ENCODE measurements around the gene CSNK1G2. TPM values are rescaled to one million over a fixed set of nuclear protein-coding genes. Genes with fewer than 3 reads are reported as not detected.

The CSNK1G2 gene
- total RNA-seq, 4 donors from 2014 or later = 34.1 to 52.6 (median 48.5) TPM

DNA sequence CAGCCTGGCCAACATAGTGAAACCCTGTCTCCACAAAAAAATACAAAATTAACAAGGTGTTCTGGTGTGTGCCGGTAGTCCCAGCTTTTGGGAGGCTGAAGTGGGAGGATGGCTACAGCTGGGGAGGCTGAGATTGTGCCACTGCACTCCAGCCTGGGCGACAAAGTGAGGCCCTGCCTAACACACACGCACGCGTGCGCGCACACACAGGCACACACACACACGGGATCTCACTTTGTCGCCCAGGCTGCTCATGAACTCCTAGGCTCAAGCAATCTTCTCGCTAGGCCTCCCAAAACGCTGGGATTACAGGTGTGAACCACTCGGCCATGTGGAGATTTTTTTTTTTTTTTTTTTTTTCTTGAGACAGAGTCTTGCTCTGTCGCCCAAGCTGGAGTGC lies 77.8 kb downstream of the CSNK1G2 start:
- DNase-seq (ENCODE audit: extremely low spot score) = no peak
- 89% methylated on average over 13 of the region's 13 CpGs for WGBS
- no peak overlapping the region for H3K4me3 ChIP-seq
- no peaks in the 10 kb centered on the region for H3K27me3 ChIP-seq
- TF ChIP-seq POLR2A (IDR thresholded peaks at IDR 0.05; ENCODE audit: low read depth) (no peak), EP300 (IDR thresholded peaks at IDR 0.05) (no peak), POLR2AphosphoS5 (IDR thresholded peaks at IDR 0.05) (no peak)
- TF ChIP-seq, protein P1, sequence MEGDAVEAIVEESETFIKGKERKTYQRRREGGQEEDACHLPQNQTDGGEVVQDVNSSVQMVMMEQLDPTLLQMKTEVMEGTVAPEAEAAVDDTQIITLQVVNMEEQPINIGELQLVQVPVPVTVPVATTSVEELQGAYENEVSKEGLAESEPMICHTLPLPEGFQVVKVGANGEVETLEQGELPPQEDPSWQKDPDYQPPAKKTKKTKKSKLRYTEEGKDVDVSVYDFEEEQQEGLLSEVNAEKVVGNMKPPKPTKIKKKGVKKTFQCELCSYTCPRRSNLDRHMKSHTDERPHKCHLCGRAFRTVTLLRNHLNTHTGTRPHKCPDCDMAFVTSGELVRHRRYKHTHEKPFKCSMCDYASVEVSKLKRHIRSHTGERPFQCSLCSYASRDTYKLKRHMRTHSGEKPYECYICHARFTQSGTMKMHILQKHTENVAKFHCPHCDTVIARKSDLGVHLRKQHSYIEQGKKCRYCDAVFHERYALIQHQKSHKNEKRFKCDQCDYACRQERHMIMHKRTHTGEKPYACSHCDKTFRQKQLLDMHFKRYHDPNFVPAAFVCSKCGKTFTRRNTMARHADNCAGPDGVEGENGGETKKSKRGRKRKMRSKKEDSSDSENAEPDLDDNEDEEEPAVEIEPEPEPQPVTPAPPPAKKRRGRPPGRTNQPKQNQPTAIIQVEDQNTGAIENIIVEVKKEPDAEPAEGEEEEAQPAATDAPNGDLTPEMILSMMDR (IDR thresholded peaks at IDR 0.05) = no peak
- intact Hi-C loops (cut with DNase I) = loop anchor here (1.0 kb wide), 1 partner anchor 51 kb away; no protein-coding TSS in a partner anchor
- H3K36me3 ChIP-seq = no peaks in the 10 kb centered on the region
- H3K4me1 ChIP-seq = peaks cover 20 to 34% (median 32%) of the 10 kb centered on the region in 4 donors
- no peaks in the 10 kb centered on the region for H3K9me3 ChIP-seq
- no peak overlapping the region for H3K27ac ChIP-seq (replicated peaks in 1 of 4)

GRCh38 chr19:2021453-2022140 lies 80.6 kb downstream of the CSNK1G2 start:
- Histone ChIP-seq H3K27ac (replicated peaks in 1 of 4) (no peak overlapping the region), H3K4me3 (no peak overlapping the region), H3K4me1 (peaks cover 6 to 13% (median 11%) of the 10 kb centered on the region in 4 donors), H3K36me3 (no peaks in the 10 kb centered on the region), H3K9me3 (peaks cover 0 to 4% (median 1%) of the 10 kb centered on the region in 4 donors), H3K27me3 (no peaks in the 10 kb centered on the region)
- intact Hi-C loops (cut with DNase I) = no loop called here
- 82% methylated on average over 4 of the region's 4 CpGs for WGBS
- TF ChIP-seq POLR2A (IDR thresholded peaks at IDR 0.05; ENCODE audit: low read depth) = no peak
- TF ChIP-seq POLR2AphosphoS5 (IDR thresholded peaks at IDR 0.05) = no peak
- TF ChIP-seq, protein P1 (IDR thresholded peaks at IDR 0.05) = no peak
- TF ChIP-seq EP300 (IDR thresholded peaks at IDR 0.05) = no peak
- no peak for DNase-seq (ENCODE audit: extremely low spot score)

DNA sequence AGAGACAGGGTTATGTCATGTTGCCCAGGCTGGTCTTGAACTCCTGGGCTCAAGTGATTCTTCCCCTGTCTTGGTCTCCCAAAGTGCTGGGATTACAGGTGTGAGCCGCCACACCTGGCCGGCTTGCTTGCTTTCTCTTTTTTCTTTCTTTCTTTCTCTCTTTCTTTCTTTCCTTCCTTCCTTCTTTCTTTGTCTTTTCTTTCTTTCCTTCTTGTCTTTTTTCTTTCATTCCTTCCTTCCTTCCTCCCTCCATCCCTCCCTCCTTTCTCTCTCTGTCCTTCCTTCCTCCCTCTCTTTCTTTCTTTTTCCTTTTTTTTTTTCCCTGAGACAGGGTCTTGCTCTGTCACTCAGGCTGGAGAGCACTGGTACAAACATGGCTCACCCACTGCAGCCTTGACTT lies 81.3 kb downstream of the CSNK1G2 start:
- peaks cover 5 to 14% (median 14%) of the 10 kb centered on the region in 4 donors for H3K4me1 ChIP-seq
- no peak for TF ChIP-seq POLR2A (IDR thresholded peaks at IDR 0.05; ENCODE audit: low read depth)
- no peak for TF ChIP-seq EP300 (IDR thresholded peaks at IDR 0.05)
- TF ChIP-seq, protein P1 (IDR thresholded peaks at IDR 0.05) = no peak
- no peak for TF ChIP-seq POLR2AphosphoS5 (IDR thresholded peaks at IDR 0.05)
- H3K36me3 ChIP-seq = no peaks in the 10 kb centered on the region
- H3K27me3 ChIP-seq = no peaks in the 10 kb centered on the region
- no peak overlapping the region for H3K27ac ChIP-seq (replicated peaks in 1 of 4)
- no peak overlapping the region for H3K4me3 ChIP-seq
- WGBS = 90% methylated on average over 2 of the region's 2 CpGs
- intact Hi-C loops (cut with DNase I) = no loop called here
- peaks cover 0 to 4% (median 1%) of the 10 kb centered on the region in 4 donors for H3K9me3 ChIP-seq
- DNase-seq (ENCODE audit: extremely low spot score) = no peak

DNA sequence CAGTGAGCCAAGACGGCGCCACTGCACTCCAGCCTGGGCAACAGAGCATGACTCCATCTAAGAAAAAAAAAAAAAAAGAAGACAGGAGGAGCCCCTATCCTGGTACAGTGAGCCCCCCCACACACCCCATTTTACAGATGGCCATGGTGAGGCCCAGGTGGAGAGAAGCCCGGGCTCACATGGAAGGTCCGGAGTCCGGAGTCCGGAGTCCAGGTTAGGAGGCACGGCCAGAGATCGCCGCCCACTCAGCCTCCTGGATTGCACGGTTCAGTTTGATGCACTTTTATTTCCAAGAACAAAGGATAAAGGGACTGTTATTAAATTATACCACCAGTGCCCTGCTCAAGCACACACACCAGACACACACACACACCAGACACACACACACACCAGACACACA lies 85.8 kb downstream of the CSNK1G2 start:
- Histone ChIP-seq H3K9me3 (peaks cover 0 to 4% (median 1%) of the 10 kb centered on the region in 4 donors), H3K4me1 (peaks cover 22 to 45% (median 40%) of the 10 kb centered on the region in 4 donors), H3K27ac (replicated peaks in 1 of 4) (peak overlapping the region in 1 of 4 donors; percentile 37), H3K36me3 (no peaks in the 10 kb centered on the region), H3K4me3 (no peak overlapping the region), H3K27me3 (no peaks in the 10 kb centered on the region)
- 86% methylated on average over 10 of the region's 10 CpGs for WGBS
- no peak for DNase-seq (ENCODE audit: extremely low spot score)
- TF ChIP-seq POLR2A (IDR thresholded peaks at IDR 0.05; ENCODE audit: low read depth) (no peak), EP300 (IDR thresholded peaks at IDR 0.05) (no peak), POLR2AphosphoS5 (IDR thresholded peaks at IDR 0.05) (no peak)
- TF ChIP-seq, protein P1 (IDR thresholded peaks at IDR 0.05) = no peak
- intact Hi-C loops (cut with DNase I) = no loop called here

All from esophagus muscularis mucosa (tissue), 4 donors.